H9 (cell line): ENCODE data around the gene MYH7. TPM values are rescaled to one million over a fixed set of nuclear protein-coding genes. Genes with fewer than 3 reads are reported as not detected.

ENCODE experiments used
- DNase-seq: peaks from one replicate; pipeline ENCODE4 v3.0.0-alpha.2; 2017
- H2AFZ ChIP-seq: one replicate; pipeline ENCODE4 v1.6.1; 2013; ENCODE audit warnings: mild to moderate bottlenecking, low read length, control low read depth, moderate library complexity
- H2AK5ac ChIP-seq: 2 replicates; pipeline ENCODE4 v1.6.1; 2013; ENCODE audit warnings: low read length, control low read depth, mixed read lengths; ENCODE audit not compliant: insufficient read length
- H2BK120ac ChIP-seq: one replicate; pipeline ENCODE4 v1.6.1; 2013; ENCODE audit warnings: low read depth, mild to moderate bottlenecking, low read length, control low read depth, inconsistent platforms; ENCODE audit not compliant: poor library complexity, severe bottlenecking
- H2BK12ac ChIP-seq: 2 replicates; pipeline ENCODE4 v1.6.1; 2013; ENCODE audit warnings: low read length, control low read depth, mixed read lengths, low read depth; ENCODE audit not compliant: insufficient read length
- H2BK15ac ChIP-seq: 2 replicates; pipeline ENCODE4 v1.6.1; 2013; ENCODE audit warnings: low read depth, low read length, control low read depth
- H2BK20ac ChIP-seq: one replicate; pipeline ENCODE4 v1.6.1; 2013; ENCODE audit warnings: low read depth, mild to moderate bottlenecking, low read length, control low read depth, inconsistent platforms; ENCODE audit not compliant: poor library complexity, severe bottlenecking
- H2BK5ac ChIP-seq: 2 replicates; pipeline ENCODE4 v1.6.1; 2013; ENCODE audit warnings: low read length, control low read depth, mixed read lengths; ENCODE audit not compliant: insufficient read length
- H3K14ac ChIP-seq: 2 replicates; pipeline ENCODE4 v1.6.1; 2013; ENCODE audit warnings: low read length, control low read depth; ENCODE audit not compliant: insufficient read depth
- H3K18ac ChIP-seq: 2 replicates; pipeline ENCODE4 v1.6.1; 2013; ENCODE audit warnings: low read depth, mild to moderate bottlenecking, mixed read lengths, low read length, control low read depth; ENCODE audit not compliant: insufficient read length
- H3K23ac ChIP-seq: 2 replicates; pipeline ENCODE4 v1.6.1; 2013; ENCODE audit warnings: low read length, control low read depth, mixed read lengths, low read depth; ENCODE audit not compliant: insufficient read length
- H3K23me2 ChIP-seq: 2 replicates; pipeline ENCODE4 v1.6.1; 2013; ENCODE audit warnings: low read depth, mild to moderate bottlenecking, mixed read lengths, low read length, control low read depth; ENCODE audit not compliant: insufficient read length, poor library complexity, severe bottlenecking
- H3K27ac ChIP-seq: 2 replicates; pipeline ENCODE4 v1.5.1; 2013; ENCODE audit warnings: low read length, control low read depth, mixed read lengths, low read depth; ENCODE audit not compliant: insufficient read length
- H3K27me3 ChIP-seq: 2 replicates; pipeline ENCODE4 v1.6.1; 2013; ENCODE audit warnings: low read length, control low read depth, inconsistent platforms; ENCODE audit not compliant: insufficient read depth
- H3K4ac ChIP-seq: 2 replicates; pipeline ENCODE4 v1.6.1; 2013; ENCODE audit warnings: low read depth, mild to moderate bottlenecking, control low read depth, inconsistent platforms, low read length, moderate library complexity
- H3K4me1 ChIP-seq: 2 replicates; pipeline ENCODE4 v1.6.1; 2013; ENCODE audit warnings: low read length, control low read depth, inconsistent platforms; ENCODE audit not compliant: insufficient read depth
- H3K4me2 ChIP-seq: 2 replicates; pipeline ENCODE4 v1.6.1; 2013; ENCODE audit warnings: low read length, control low read depth, mixed read lengths; ENCODE audit not compliant: insufficient read length, insufficient read depth
- H3K56ac ChIP-seq: 2 replicates; pipeline ENCODE4 v1.6.1; 2013; ENCODE audit warnings: low read depth, mild to moderate bottlenecking, mixed read lengths, low read length, control low read depth; ENCODE audit not compliant: insufficient read length
- H3K79me1 ChIP-seq: 2 replicates; pipeline ENCODE4 v1.6.1; 2013; ENCODE audit warnings: low read depth, mild to moderate bottlenecking, moderate library complexity, low read length, control low read depth, inconsistent platforms; ENCODE audit not compliant: insufficient read depth, poor library complexity, severe bottlenecking
- H3K79me2 ChIP-seq: 2 replicates; pipeline ENCODE4 v1.6.1; 2013; ENCODE audit warnings: low read length, control low read depth, inconsistent platforms; ENCODE audit not compliant: insufficient read depth
- H3K9ac ChIP-seq: 2 replicates; pipeline ENCODE4 v1.6.1; 2013; ENCODE audit warnings: low read length, control low read depth, mixed read lengths; ENCODE audit not compliant: insufficient read length; ENCODE audit errors: extremely low read depth
- H3K9me3 ChIP-seq: one replicate; pipeline ENCODE4 v1.6.1; 2013; ENCODE audit warnings: low read depth, low read length, inconsistent platforms; ENCODE audit not compliant: control insufficient read depth
- H3T11ph ChIP-seq: one replicate; pipeline ENCODE4 v1.6.1; 2013; ENCODE audit warnings: mild to moderate bottlenecking, low read length, control low read depth, inconsistent platforms
- H4K20me1 ChIP-seq: one replicate; pipeline ENCODE4 v1.6.1; 2013; ENCODE audit not compliant: control insufficient read depth, insufficient read length, insufficient read depth
- H4K5ac ChIP-seq: 2 replicates; pipeline ENCODE4 v1.6.1; 2013; ENCODE audit warnings: low read depth, mild to moderate bottlenecking, mixed read lengths, low read length, control low read depth; ENCODE audit not compliant: insufficient read length
- H4K8ac ChIP-seq: replicated peaks from 2 replicates; pipeline ENCODE4 v1.6.1; 2013; ENCODE audit warnings: low read length, control low read depth, mixed read lengths, low read depth; ENCODE audit not compliant: insufficient read length
- H4K91ac ChIP-seq: 2 replicates; pipeline ENCODE4 v1.6.1; 2013; ENCODE audit warnings: low read depth, mild to moderate bottlenecking, moderate library complexity, mixed read lengths, low read length, control low read depth; ENCODE audit not compliant: insufficient read length
- H3K27ac Mint-ChIP-seq, 3 experiments: 2 replicates in 2 of 3; 3 replicates in 1 of 3; pipeline ENCODE4 v1.8.0; 2020 to 2021; ENCODE audit warnings: mixed read lengths in 3 of 3, mild to moderate bottlenecking in 1 of 3, moderate library complexity in 1 of 3
- H3K27me3 Mint-ChIP-seq: 2 replicates; pipeline ENCODE4 v1.8.0; 2021; ENCODE audit warnings: low read depth, mild to moderate bottlenecking, moderate library complexity, mixed read lengths
- H3K36me3 Mint-ChIP-seq, 3 experiments: 2 replicates in 2 of 3; 3 replicates in 1 of 3; pipeline ENCODE4 v1.8.0; 2020 to 2021; ENCODE audit warnings: low read depth in 3 of 3, mixed read lengths in 3 of 3; ENCODE audit not compliant: insufficient read depth in 1 of 3
- H3K4me1 Mint-ChIP-seq, 2 experiments: 2 replicates each; pipeline ENCODE4 v1.8.0; 2020; ENCODE audit warnings: mixed read lengths in 2 of 2
- H3K4me3 Mint-ChIP-seq, 2 experiments: 2 replicates in 1 of 2; 3 replicates in 1 of 2; pipeline ENCODE4 v1.8.0; 2020 to 2021; ENCODE audit warnings: mild to moderate bottlenecking in 2 of 2, mixed read lengths in 2 of 2, moderate library complexity in 1 of 2
- H3K9me3 Mint-ChIP-seq, 2 experiments: 2 replicates in 1 of 2; 3 replicates in 1 of 2; pipeline ENCODE4 v1.8.0; 2020; ENCODE audit warnings: mild to moderate bottlenecking in 2 of 2, mixed read lengths in 2 of 2, moderate library complexity in 1 of 2
- CTCF ChIP-seq: fragments of 200-600 bp; sonication (generic); conservative IDR thresholded peaks from 3 replicates; pipeline ENCODE4 v1.8.0; 2021; ENCODE audit warnings: antibody characterized with exemption, mild to moderate bottlenecking
- WGBS: extraction: QIAGEN DNeasy Blood & Tissue Kit; methylation state at CpG from one replicate; pipeline ENCODE4 v1.1.7; 2013; ENCODE audit warnings: missing lambda C conversion rate, low lambda C conversion rate, mixed read lengths; ENCODE audit not compliant: insufficient read length; ENCODE audit errors: extremely low coverage; 5-methylcytosine and 5-hydroxymethylcytosine counted together
- total RNA-seq: library from RNA; stranded (reverse); gene quantifications from 2 replicates; pipeline ENCODE4 v1.2.1, GENCODE V29; 2021

MYH7 gene
- total RNA-seq, 1 experiment from 2014 or later, result not detected

GRCh38 chr14:23402296-23403138 is 32.9 kb downstream of the MYH7 start:
- H3K56ac ChIP-seq, result no peak overlapping the region
- no peak overlapping the region for H3K27ac ChIP-seq
- H2AK5ac ChIP-seq, result no peak overlapping the region
- peak; percentile 58 for DNase-seq
- no peak overlapping the region for H3T11ph ChIP-seq
- H2BK12ac ChIP-seq, result no peak overlapping the region
- no peak overlapping the region; a peak in 1 of 7 replicates for H3K27ac Mint-ChIP-seq
- H3K9me3 Mint-ChIP-seq, result no peaks in the 10 kb centered on the region; a peak in 1 of 5 replicates
- H3K23ac ChIP-seq, result no peak overlapping the region
- no peak overlapping the region for H2BK120ac ChIP-seq
- H3K79me2 ChIP-seq, result no peaks in the 10 kb centered on the region
- H4K91ac ChIP-seq, result no peak overlapping the region
- H3K4ac ChIP-seq, result no peak overlapping the region
- TF ChIP-seq CTCF, result no peak
- H2AFZ ChIP-seq, result no peak overlapping the region
- no peaks in the 10 kb centered on the region for H3K79me1 ChIP-seq
- no peak overlapping the region for H3K9ac ChIP-seq
- H3K23me2 ChIP-seq, result no peaks in the 10 kb centered on the region
- no peaks in the 10 kb centered on the region for H3K9me3 ChIP-seq
- H3K27me3 Mint-ChIP-seq, result peaks cover 56% of the 10 kb centered on the region
- H3K4me3 Mint-ChIP-seq, result no peak overlapping the region; a peak in 1 of 5 replicates
- no peaks in the 10 kb centered on the region for H3K36me3 Mint-ChIP-seq
- H3K18ac ChIP-seq, result no peak overlapping the region
- no peak overlapping the region for H4K5ac ChIP-seq
- no peaks in the 10 kb centered on the region for H4K20me1 ChIP-seq
- H4K8ac ChIP-seq, result no peak overlapping the region
- peaks cover 11 to 15% of the 10 kb centered on the region in 2 experiments for H3K4me1 Mint-ChIP-seq
- no peak overlapping the region for H2BK20ac ChIP-seq
- WGBS, result no CpG with 5 or more reads among the region's 25 CpGs
- H2BK15ac ChIP-seq, result no peak overlapping the region
- no peak overlapping the region for H2BK5ac ChIP-seq
- no peaks in the 10 kb centered on the region for H3K4me1 ChIP-seq
- H3K14ac ChIP-seq, result peak overlapping the region; percentile 9; the same call in 1 of the 2 replicates
- H3K27me3 ChIP-seq, result no peaks in the 10 kb centered on the region
- no peak overlapping the region for H3K4me2 ChIP-seq
